GM18502 (cell line): ENCODE data around the gene CALN1.

ENCODE experiments used
- ATAC-seq: cut with Tn5 transposase; IDR thresholded peaks from one replicate; pipeline ENCODE4 v1.9.1; 2021; ENCODE audit warnings: mild to moderate bottlenecking; ENCODE audit not compliant: unreplicated experiment, poor library complexity

The CALN1 gene

DNA sequence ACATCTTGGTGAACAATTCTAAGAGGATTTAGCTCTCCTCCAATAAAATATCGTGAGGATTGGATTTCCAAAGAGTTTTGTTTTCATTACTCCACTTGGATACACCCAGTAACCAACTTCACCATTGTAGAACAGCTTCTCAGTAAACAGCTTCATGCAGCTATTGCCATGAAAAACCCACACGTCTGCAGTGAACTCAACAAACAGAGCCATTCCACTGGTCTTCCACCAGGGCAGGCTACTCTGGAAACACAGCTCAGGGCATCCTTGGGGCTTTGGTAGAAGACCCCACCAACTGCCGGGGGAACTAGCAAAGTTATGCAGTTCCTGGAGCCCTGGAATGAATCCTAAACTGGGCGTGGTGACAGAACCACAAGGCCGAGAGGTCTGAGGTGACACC lies 77.4 kb downstream of the CALN1 start:
- ATAC-seq = no peak

DNA sequence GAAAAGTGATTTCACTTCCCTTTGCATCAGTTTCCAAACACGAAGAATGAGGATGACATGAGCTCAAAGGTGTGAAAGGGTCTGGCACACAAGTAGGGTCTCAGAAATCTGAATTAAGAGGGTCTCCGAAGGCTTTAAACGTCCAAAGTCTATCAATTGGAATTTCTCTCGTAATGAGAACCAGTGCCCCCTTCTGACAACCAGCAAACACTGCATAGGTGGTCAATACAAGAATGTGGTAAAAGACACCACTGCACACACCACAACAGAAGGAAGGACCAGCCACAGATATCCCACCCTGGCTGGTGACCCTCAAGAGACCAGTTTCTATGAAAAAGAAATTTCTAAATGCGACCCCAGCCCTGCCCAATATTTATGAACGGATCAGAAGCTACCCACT lies 78.1 kb downstream of the CALN1 start:
- ATAC-seq = no peak

DNA sequence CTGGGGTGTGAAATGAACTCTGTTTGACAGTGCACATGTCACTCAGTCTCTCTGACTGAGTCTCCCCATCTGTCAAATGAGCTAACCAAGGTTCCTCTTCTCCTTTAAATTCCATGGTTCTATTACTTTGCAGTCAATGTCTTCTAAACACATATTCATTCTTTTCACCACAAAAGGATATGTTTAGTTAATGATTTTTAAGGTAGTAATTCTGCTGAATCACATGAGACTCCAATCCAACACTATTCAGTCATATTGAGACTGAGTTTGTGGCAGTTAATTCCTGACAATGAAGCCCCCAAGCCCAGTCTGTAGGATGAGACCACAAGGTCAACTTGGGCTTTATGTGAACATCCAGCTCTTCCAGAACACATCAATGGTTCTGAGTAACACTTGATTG lies 85.3 kb downstream of the CALN1 start:
- no peak for ATAC-seq

GRCh38 chr7:72326365-72326764 lies 85.8 kb downstream of the CALN1 start:
- ATAC-seq = no peak

DNA sequence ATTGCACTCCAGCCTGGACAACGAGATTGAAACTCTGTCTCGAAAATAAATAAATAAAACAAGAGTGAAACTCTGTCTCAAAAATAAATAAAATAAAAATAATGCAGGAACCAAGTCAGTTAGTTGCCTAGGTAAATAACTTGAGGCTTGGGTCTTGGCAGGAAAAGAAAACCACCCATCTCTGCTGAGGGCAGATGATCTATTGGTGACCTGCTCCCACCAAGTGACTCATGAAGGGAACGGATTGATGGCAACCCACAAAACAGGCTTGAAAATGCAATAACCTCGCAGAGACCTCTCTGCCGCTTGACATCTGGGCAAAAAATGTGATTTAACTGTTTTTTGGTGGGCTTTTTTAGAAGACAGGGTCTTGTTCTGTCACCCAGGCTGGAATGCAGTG lies 86.6 kb downstream of the CALN1 start:
- no peak for ATAC-seq

- ATAC-seq = no peak
Observed at GRCh38 chr7:72321637-72322036, 90.5 kb downstream of the CALN1 start.

DNA sequence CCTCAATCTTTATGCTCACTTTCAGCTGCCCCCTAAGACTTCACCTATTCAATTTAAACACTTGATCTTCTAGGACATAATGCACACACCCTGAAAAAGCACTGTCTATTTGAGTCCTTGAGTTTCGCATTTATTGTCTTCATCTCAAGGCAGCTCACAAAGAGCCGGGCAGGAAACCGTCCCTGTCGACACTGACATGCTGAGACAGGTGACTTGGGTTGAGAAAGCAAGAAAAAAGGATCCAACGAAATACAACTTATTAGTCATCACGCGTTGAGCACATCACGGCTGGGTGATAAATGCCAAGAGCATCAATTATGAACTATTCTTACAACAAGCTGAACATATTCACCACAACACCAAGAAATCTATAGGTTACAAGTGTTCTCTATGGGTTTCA lies 91.1 kb downstream of the CALN1 start:
- ATAC-seq = no peak

GRCh38 chr7:72317341-72317740 lies 94.8 kb downstream of the CALN1 start:
- no peak for ATAC-seq

DNA sequence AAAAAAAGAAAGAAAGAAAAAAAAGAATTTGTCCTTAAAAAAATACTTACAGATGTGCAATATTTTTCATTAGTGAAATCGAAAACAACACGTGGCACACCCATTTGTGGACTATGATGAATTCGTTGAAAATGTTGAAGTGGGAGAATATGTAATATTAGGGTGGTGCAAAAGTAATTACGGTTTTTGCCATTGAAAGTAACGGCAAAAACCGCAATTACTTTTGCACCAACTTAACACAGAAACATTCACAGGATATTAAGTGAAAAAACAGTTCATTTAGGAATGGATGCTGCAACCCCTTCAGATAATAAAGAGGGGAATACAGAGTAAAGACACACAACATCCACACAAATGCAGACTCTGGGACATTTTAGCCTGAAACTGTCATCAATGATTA lies 96.0 kb downstream of the CALN1 start:
- ATAC-seq = no peak

DNA sequence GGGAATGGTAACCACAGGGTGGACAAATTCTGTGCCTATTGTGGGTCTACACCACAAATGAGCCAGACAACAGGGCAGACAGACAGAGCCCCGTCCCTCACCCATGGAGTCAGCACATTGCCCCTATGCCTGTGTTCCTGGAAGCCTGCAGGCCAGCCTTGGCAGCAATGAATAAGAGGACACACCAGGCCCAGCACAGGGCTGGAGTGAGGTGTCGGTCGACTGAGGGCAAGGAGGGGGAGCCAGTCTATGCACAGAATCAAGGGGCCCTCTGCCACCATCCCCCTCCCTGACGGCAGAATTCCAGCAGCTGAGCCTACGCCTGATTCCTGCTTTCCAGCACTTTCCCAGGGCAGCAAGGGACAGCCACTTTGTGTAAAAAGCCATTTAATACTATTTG lies 98.2 kb downstream of the CALN1 start:
- ATAC-seq = no peak

GRCh38 chr7:72310301-72310700 lies 101.8 kb downstream of the CALN1 start:
- ATAC-seq = no peak

- ATAC-seq = no peak
Observed at GRCh38 chr7:72309476-72309875, 102.7 kb downstream of the CALN1 start.

- ATAC-seq = no peak
Observed at GRCh38 chr7:72308986-72309385, 103.2 kb downstream of the CALN1 start.

- no peak for ATAC-seq
Observed at GRCh38 chr7:72307566-72307965, 104.6 kb downstream of the CALN1 start.

DNA sequence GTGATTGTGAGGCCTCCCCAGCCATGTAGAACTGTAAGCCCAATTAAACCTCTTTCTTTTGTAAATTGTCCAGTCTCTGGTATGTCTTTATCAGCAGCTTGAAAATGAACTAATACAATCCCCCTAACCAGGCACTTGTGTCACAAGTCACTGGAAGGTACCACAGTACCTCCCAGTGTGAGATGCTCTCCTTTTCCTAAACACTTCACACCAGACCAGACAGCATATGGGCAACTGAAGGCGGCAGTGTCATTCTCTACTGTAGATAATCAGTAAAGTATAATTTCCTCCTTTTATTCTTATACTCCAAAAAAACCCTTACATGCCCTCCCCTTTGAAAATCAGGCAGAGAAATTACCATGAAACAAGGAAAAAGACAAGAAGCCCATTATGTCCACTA lies 113.2 kb downstream of the CALN1 start:
- no peak for ATAC-seq

DNA sequence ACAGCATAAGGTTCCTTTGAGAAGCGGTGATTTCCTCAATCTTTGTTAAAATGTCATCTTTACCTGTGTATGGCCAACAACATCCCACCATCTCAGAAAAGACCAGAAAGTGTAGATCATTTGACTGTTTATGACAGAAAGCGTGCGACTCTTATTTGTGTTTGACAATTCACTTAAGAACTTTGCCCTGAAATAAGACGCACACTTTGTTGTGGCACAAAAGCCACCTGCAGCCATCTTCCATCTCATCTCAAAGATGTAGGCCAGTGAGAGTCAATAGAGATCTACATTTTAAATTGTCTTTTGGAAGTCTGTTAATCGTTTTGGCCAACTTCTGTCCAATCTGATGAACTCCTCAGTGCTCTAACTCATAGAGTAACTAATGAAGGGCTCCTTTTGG lies 114.0 kb downstream of the CALN1 start:
- no peak for ATAC-seq

- no peak for ATAC-seq
Observed at GRCh38 chr7:72297636-72298035, 114.5 kb downstream of the CALN1 start.

- ATAC-seq = no peak
Observed at GRCh38 chr7:72292794-72293193, 119.3 kb downstream of the CALN1 start.

GRCh38 chr7:72292118-72292517 lies 120.0 kb downstream of the CALN1 start:
- no peak for ATAC-seq

- ATAC-seq = no peak
Observed at GRCh38 chr7:72286519-72286918, 125.6 kb downstream of the CALN1 start.

DNA sequence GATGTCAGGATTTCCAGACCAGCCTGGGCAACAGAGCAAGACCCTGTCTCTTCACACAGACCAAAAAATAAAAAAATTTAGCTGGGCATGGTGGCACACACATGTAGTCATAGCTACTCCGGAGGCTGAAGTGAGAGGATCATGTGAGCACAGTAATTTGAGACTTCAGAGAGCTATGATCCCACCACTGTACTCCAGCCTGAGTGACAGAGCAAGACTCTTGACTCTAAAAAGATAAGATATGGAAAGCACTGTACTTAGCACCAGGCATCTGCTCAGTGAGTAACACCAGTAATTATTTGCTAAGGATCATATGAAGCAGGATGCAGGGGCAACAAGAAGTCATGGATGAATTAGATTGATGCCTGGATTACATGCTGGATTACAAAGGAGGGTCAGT lies 128.8 kb downstream of the CALN1 start:
- no peak for ATAC-seq

GRCh38 chr7:72281308-72281707 lies 130.8 kb downstream of the CALN1 start:
- no peak for ATAC-seq

DNA sequence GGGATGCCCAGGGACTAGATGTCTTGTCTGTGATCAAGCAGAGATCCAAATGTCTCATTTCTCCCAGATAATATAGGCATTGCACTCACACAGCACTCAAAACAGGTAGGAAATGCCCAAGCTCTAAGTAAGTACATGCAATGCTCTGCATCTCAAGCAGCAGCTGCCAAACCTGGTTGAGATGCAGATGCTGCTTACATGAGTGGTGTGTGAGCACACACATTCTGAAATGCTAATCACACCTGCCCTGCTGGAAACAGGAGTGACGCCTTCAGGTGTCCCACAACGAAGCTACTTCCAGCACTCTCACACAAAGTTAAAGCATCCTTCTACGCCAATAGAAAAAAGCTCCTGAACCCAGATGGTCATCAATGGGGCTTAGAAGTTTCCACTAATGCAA lies 132.9 kb downstream of the CALN1 start:
- ATAC-seq = no peak
